ENCODE results near the gene RPS15. TPM values are rescaled to one million over a fixed set of nuclear protein-coding genes. Genes with fewer than 3 reads are reported as not detected.

Gene RPS15
- total and polyA plus RNA-seq, 2 of the 13 experiments (the other 11 are each of a cell fraction or from before 2014, with no cell fraction given): 695 to 1,411 TPM

DNA sequence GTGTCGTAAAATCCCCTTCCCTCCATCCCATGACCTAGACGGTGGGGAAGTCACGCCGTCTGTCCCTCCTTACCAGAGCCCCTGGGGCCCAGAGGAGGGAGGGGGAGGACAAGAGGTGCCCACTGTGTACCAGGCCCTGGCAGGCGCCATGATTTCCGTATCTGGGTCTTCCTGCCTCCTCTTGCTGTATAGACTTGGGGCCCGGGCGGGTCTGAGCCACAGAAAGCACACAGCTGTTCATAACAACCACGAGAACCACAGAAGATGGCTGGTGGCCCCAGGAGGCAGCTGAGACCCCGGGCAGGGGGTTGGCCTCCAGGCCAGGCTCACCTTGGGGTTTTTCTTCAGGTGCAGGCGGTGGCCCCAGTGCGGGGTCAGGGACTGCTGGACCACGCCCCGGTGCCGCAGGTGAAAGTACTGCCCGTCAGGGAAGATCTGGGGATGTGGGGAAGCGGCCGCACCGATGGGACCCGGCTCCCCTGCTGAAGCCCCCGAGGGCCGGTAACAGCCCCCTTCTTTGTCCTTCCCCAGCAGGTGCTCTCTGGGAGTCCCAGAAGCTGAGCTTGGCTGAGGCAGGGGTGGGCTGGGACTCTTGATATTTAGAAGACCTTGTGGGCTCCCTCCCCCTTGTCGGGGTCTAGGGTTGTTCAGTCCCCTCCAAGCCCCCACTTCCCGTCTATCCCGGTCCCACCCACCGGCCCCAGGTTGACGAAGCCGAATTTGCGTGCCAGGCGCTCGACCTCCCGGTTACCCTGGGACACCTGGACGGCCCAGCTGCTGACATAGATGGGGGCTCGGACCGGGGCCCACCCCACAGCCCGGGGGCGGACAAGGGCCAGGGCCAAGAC is 51.5 kb downstream of the RPS15 start (continued):
- TF ChIP-seq, protein P1, sequence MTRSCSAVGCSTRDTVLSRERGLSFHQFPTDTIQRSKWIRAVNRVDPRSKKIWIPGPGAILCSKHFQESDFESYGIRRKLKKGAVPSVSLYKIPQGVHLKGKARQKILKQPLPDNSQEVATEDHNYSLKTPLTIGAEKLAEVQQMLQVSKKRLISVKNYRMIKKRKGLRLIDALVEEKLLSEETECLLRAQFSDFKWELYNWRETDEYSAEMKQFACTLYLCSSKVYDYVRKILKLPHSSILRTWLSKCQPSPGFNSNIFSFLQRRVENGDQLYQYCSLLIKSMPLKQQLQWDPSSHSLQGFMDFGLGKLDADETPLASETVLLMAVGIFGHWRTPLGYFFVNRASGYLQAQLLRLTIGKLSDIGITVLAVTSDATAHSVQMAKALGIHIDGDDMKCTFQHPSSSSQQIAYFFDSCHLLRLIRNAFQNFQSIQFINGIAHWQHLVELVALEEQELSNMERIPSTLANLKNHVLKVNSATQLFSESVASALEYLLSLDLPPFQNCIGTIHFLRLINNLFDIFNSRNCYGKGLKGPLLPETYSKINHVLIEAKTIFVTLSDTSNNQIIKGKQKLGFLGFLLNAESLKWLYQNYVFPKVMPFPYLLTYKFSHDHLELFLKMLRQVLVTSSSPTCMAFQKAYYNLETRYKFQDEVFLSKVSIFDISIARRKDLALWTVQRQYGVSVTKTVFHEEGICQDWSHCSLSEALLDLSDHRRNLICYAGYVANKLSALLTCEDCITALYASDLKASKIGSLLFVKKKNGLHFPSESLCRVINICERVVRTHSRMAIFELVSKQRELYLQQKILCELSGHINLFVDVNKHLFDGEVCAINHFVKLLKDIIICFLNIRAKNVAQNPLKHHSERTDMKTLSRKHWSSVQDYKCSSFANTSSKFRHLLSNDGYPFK (CRISPR knock-in tag; IDR thresholded peaks at IDR 0.05; ENCODE audit: borderline replicate concordance): 0 out of 2 replicates have a peak, but pooled peaks have one; percentile 35
- peak; percentile 86 for TF ChIP-seq ZFX (CRISPR knock-in tag; IDR thresholded peaks at IDR 0.05; ENCODE audit: low read depth)
- peak; percentile 73; the same call in 1 of the 2 replicates for TF ChIP-seq ZNF333 (CRISPR knock-in tag; IDR thresholded peaks at IDR 0.05; ENCODE audit: borderline replicate concordance)
- TF ChIP-seq, protein P2, sequence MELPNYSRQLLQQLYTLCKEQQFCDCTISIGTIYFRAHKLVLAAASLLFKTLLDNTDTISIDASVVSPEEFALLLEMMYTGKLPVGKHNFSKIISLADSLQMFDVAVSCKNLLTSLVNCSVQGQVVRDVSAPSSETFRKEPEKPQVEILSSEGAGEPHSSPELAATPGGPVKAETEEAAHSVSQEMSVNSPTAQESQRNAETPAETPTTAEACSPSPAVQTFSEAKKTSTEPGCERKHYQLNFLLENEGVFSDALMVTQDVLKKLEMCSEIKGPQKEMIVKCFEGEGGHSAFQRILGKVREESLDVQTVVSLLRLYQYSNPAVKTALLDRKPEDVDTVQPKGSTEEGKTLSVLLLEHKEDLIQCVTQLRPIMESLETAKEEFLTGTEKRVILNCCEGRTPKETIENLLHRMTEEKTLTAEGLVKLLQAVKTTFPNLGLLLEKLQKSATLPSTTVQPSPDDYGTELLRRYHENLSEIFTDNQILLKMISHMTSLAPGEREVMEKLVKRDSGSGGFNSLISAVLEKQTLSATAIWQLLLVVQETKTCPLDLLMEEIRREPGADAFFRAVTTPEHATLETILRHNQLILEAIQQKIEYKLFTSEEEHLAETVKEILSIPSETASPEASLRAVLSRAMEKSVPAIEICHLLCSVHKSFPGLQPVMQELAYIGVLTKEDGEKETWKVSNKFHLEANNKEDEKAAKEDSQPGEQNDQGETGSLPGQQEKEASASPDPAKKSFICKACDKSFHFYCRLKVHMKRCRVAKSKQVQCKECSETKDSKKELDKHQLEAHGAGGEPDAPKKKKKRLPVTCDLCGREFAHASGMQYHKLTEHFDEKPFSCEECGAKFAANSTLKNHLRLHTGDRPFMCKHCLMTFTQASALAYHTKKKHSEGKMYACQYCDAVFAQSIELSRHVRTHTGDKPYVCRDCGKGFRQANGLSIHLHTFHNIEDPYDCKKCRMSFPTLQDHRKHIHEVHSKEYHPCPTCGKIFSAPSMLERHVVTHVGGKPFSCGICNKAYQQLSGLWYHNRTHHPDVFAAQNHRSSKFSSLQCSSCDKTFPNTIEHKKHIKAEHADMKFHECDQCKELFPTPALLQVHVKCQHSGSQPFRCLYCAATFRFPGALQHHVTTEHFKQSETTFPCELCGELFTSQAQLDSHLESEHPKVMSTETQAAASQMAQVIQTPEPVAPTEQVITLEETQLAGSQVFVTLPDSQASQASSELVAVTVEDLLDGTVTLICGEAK (IDR thresholded peaks at IDR 0.05): no peak
- TF ChIP-seq, protein P2 (CRISPR knock-in tag; IDR thresholded peaks at IDR 0.05): 0 out of 2 replicates have a peak, but pooled peaks have one; percentile 20
- TF ChIP-seq, protein P3, sequence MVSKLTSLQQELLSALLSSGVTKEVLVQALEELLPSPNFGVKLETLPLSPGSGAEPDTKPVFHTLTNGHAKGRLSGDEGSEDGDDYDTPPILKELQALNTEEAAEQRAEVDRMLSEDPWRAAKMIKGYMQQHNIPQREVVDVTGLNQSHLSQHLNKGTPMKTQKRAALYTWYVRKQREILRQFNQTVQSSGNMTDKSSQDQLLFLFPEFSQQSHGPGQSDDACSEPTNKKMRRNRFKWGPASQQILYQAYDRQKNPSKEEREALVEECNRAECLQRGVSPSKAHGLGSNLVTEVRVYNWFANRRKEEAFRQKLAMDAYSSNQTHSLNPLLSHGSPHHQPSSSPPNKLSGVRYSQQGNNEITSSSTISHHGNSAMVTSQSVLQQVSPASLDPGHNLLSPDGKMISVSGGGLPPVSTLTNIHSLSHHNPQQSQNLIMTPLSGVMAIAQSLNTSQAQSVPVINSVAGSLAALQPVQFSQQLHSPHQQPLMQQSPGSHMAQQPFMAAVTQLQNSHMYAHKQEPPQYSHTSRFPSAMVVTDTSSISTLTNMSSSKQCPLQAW (CRISPR knock-in tag; IDR thresholded peaks at IDR 0.05): peak; percentile 59
- 0 out of 2 replicates have a peak, but pooled peaks have one; percentile 42 for TF ChIP-seq ZNF782 (CRISPR knock-in tag; IDR thresholded peaks at IDR 0.05; ENCODE audit: borderline replicate concordance)
- TF ChIP-seq, protein P4, sequence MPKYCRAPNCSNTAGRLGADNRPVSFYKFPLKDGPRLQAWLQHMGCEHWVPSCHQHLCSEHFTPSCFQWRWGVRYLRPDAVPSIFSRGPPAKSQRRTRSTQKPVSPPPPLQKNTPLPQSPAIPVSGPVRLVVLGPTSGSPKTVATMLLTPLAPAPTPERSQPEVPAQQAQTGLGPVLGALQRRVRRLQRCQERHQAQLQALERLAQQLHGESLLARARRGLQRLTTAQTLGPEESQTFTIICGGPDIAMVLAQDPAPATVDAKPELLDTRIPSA (CRISPR knock-in tag; IDR thresholded peaks at IDR 0.05; ENCODE audit: borderline replicate concordance): 0 out of 2 replicates have a peak, but pooled peaks have one; percentile 14
- 0 out of 2 replicates have a peak, but pooled peaks have one; percentile 82 for TF ChIP-seq ZMAT3 (CRISPR knock-in tag; conservative IDR thresholded peaks at IDR 0.05)
- peak; percentile 86 for TF ChIP-seq ZFY (CRISPR knock-in tag; IDR thresholded peaks at IDR 0.05)
- peak; percentile 63 for TF ChIP-seq POLR2G (IDR thresholded peaks at IDR 0.05; ENCODE audit: low read depth, low read length)
- TF ChIP-seq ZNF891 (CRISPR knock-in tag; IDR thresholded peaks at IDR 0.05): peak; percentile 60; the same call in 1 of the 2 replicates
- no peak for TF ChIP-seq MTA3 (CRISPR knock-in tag; IDR thresholded peaks at IDR 0.05)
